ENCODE measurements around the gene PPIL1. TPM values are rescaled to one million over a fixed set of nuclear protein-coding genes. Genes with fewer than 3 reads are reported as not detected.

The PPIL1 gene
- total and polyA plus RNA-seq, 2 of the 8 experiments (the other 6 are each of a cell fraction or from before 2014, with no cell fraction given) = 83.7 to 86.5 TPM

GRCh38 chr6:36809156-36809555 lies 65.4 kb downstream of the PPIL1 start (continued):
- no peak for TF ChIP-seq POLR2A (IDR thresholded peaks at IDR 0.05; ENCODE audit: control extremely low read depth in 1 of 2, low read depth in 2 of 2, low read length in 2 of 2)
